ENCODE data around the gene TANGO2. TPM values are rescaled to one million over a fixed set of nuclear protein-coding genes. Genes with fewer than 3 reads are reported as not detected.

The TANGO2 gene
- polyA plus RNA-seq, 1 of the 3 experiments (the other 2 are of a cell fraction), result 20.7 TPM

- no peak for DNase-seq
- POLR2A ChIA-PET, result no interaction called here
- no peak overlapping the region for H3K9ac ChIP-seq
- H4K20me1 ChIP-seq (ENCODE audit: insufficient read depth), result peaks cover 7% of the 10 kb centered on the region; the same call in 1 of the 2 replicates
- no peak overlapping the region for H3K4me3 ChIP-seq (ENCODE audit: low read depth in 2 of 2, low read length in 1 of 2)
- H3K9me3 ChIP-seq, result no peaks in the 10 kb centered on the region
- 91% methylated on average over 10 of the region's 13 CpGs for WGBS (ENCODE audit: low lambda C conversion rate)
- no peak overlapping the region for H2AFZ ChIP-seq (ENCODE audit: low read depth)
- H3K9me2 ChIP-seq, result no peaks in the 10 kb centered on the region
- CTCF ChIA-PET, result interaction anchor here (0.6 to 1.4 kb wide), 5 partner anchors 8 to 140 kb away, joined by 3 to 7 read pairs (median 3); no protein-coding TSS in a partner anchor
- H3K27ac ChIP-seq (ENCODE audit: low read depth in 2 of 2, low read length in 1 of 2), result no peak overlapping the region
- H3K79me2 ChIP-seq (ENCODE audit: insufficient read depth), result peaks cover 69% of the 10 kb centered on the region
- no peaks in the 10 kb centered on the region for H3K27me3 ChIP-seq (ENCODE audit: insufficient read depth)
- TF ChIP-seq IRF3 (IDR thresholded peaks at IDR 0.05; ENCODE audit: low read depth, low read length), result no peak
- H3K4me1 ChIP-seq (ENCODE audit: control insufficient read depth in 1 of 2, insufficient read depth in 2 of 2, low read depth in 1 of 2, low read length in 1 of 2), result no peaks in the 10 kb centered on the region; a peak in 1 of 4 replicates
- H3K4me2 ChIP-seq, result no peak overlapping the region
- peaks cover 76 to 85% of the 10 kb centered on the region in 2 experiments for H3K36me3 ChIP-seq (replicated peaks in 1 of 2; ENCODE audit: control insufficient read depth in 1 of 2, insufficient read depth in 2 of 2, low read length in 1 of 2)
- peaks cover 14% of the 10 kb centered on the region for H3F3A ChIP-seq (replicated peaks; ENCODE audit: insufficient read depth)
Measured at GRCh38 chr22:20093418-20094196, 72.7 kb downstream of the TANGO2 start.

GRCh38 chr22:20094197-20094807 is 73.4 kb downstream of the TANGO2 start:
- Histone ChIP-seq H3K9me3 (no peaks in the 10 kb centered on the region), H2AFZ (ENCODE audit: low read depth) (no peak overlapping the region), H3K9me2 (no peaks in the 10 kb centered on the region), H3K27ac (ENCODE audit: low read depth in 2 of 2, low read length in 1 of 2) (no peak overlapping the region), H3K79me2 (ENCODE audit: insufficient read depth) (peaks cover 68% of the 10 kb centered on the region), H3K4me2 (no peak overlapping the region), H3K4me1 (ENCODE audit: control insufficient read depth in 1 of 2, insufficient read depth in 2 of 2, low read depth in 1 of 2, low read length in 1 of 2) (no peaks in the 10 kb centered on the region; a peak in 1 of 4 replicates), H3K36me3 (replicated peaks in 1 of 2; ENCODE audit: control insufficient read depth in 1 of 2, insufficient read depth in 2 of 2, low read length in 1 of 2) (peaks cover 73 to 85% of the 10 kb centered on the region in 2 experiments), H3K27me3 (ENCODE audit: insufficient read depth) (no peaks in the 10 kb centered on the region), H3K9ac (no peak overlapping the region), H3K4me3 (ENCODE audit: low read depth in 2 of 2, low read length in 1 of 2) (no peak overlapping the region), H3F3A (replicated peaks; ENCODE audit: insufficient read depth) (peaks cover 14% of the 10 kb centered on the region), H4K20me1 (ENCODE audit: insufficient read depth) (peaks cover under 1% of the 10 kb centered on the region; the same call in 1 of the 2 replicates)
- ChIA-PET POLR2A (no interaction called here), CTCF (interaction anchor here (1.1 to 2.0 kb wide), 6 partner anchors 9 to 141 kb away, joined by 3 to 7 read pairs (median 4); no protein-coding TSS in a partner anchor)
- WGBS (ENCODE audit: low lambda C conversion rate), result 95% methylated on average over 14 of the region's 15 CpGs
- no peak for DNase-seq
- TF ChIP-seq TEAD4 (IDR thresholded peaks at IDR 0.05; ENCODE audit: borderline replicate concordance, insufficient read depth), result no peak
- TF ChIP-seq CHD2 (IDR thresholded peaks at IDR 0.05; ENCODE audit: low read length, partially characterized antibody), result no peak
- no peak for TF ChIP-seq USF1 (IDR thresholded peaks at IDR 0.05; ENCODE audit: borderline replicate concordance, low read depth)
- no peak for TF ChIP-seq POLR2AphosphoS5 (IDR thresholded peaks at IDR 0.05; ENCODE audit: low read depth, low read length)
- no peak for TF ChIP-seq TAF1 (IDR thresholded peaks at IDR 0.05; ENCODE audit: borderline replicate concordance, low read depth, low read length)
- TF ChIP-seq PBX3 (IDR thresholded peaks at IDR 0.05), result no peak
- no peak for TF ChIP-seq FOXJ3 (CRISPR knock-in tag; IDR thresholded peaks at IDR 0.05)
- TF ChIP-seq NFIC (IDR thresholded peaks at IDR 0.05; ENCODE audit: borderline replicate concordance), result no peak
- TF ChIP-seq MAX (IDR thresholded peaks at IDR 0.05; ENCODE audit: low read depth), result no peak
- no peak for TF ChIP-seq EZH2phosphoT487 (IDR thresholded peaks at IDR 0.05; ENCODE audit: borderline replicate concordance, low read depth)
- no peak for TF ChIP-seq GATA2 (CRISPR knock-in tag; IDR thresholded peaks at IDR 0.05)
- TF ChIP-seq JUND (IDR thresholded peaks at IDR 0.05), result no peak
- no peak for TF ChIP-seq ELF1 (IDR thresholded peaks at IDR 0.05)
- TF ChIP-seq CTCF (IDR thresholded peaks at IDR 0.05), result no peak
- TF ChIP-seq FOXM1 (IDR thresholded peaks at IDR 0.05; ENCODE audit: low read depth), result no peak
- no peak for TF ChIP-seq TCF12 (IDR thresholded peaks at IDR 0.05)
- no peak for TF ChIP-seq RXRA (IDR thresholded peaks at IDR 0.05; ENCODE audit: borderline replicate concordance, low read depth)
- TF ChIP-seq MXI1 (IDR thresholded peaks at IDR 0.05; ENCODE audit: low read depth, low read length), result no peak
- TF ChIP-seq FOSL2 (IDR thresholded peaks at IDR 0.05; ENCODE audit: borderline replicate concordance, low read depth), result no peak
